T47D (cell line): ENCODE data around the gene RBPJ.

Experiments used
- DNase-seq, 2 experiments: peaks; one replicate each; pipeline versions ENCODE4 v3.0.0 to v3.0.0-alpha.2; 2011 to 2012; ENCODE audit warnings: low read depth in 1 of 2, low spot score in 1 of 2
- JUND ChIP-seq: IDR thresholded peaks from 2 replicates; pipeline ENCODE4 v1.6.1; 2012; ENCODE audit warnings: low read depth
- in situ Hi-C: cut with HindIII; loops from 2 replicates; pipeline ENCODE4 v1.10.0; 2016; ENCODE audit warnings: low sequenced_read_pairs, low pct_unique_long_range_greater_than_20kb

RBPJ gene

DNA sequence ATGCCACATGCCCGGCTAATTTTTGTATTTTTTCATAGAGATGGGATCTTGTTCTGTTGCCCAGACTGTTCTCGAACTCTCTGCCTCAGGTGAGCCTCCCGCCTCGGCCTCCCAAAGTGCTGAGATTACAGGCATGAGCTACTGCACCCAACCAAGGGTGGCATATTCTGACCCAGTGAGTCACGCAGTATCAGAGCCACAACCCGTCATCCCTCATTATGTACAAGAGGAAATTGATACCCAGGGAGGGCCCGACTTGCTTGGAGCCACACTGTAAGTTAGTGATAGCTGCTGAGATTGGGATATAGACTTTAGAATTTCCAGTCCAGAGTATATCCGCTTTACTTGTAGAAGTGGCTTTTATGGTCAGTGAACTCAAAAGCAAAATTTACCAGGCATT lies 154.9 kb downstream of the RBPJ start:
- in situ Hi-C loops, result no loop called here
- no peak for DNase-seq
- no peak for TF ChIP-seq JUND

DNA sequence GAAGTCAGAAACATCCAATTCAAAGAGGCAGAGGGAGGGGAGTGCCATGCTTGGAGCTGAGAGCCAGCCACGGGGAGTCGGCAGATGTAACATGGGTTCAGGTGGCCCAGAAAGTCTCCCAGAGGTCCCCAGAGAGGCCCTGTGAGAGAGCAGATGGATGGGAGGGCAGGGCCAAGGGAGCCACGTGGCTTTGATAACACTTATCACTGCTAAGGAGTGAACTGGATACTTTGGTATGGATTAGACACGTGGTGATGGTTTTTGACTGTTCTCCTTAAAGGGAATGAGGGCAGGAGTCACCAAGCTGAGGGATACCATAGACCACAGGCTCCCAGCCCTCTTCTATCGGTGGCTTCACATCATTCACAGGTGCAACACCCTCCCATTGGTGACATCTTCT lies 155.7 kb downstream of the RBPJ start:
- in situ Hi-C loops, result no loop called here

DNA sequence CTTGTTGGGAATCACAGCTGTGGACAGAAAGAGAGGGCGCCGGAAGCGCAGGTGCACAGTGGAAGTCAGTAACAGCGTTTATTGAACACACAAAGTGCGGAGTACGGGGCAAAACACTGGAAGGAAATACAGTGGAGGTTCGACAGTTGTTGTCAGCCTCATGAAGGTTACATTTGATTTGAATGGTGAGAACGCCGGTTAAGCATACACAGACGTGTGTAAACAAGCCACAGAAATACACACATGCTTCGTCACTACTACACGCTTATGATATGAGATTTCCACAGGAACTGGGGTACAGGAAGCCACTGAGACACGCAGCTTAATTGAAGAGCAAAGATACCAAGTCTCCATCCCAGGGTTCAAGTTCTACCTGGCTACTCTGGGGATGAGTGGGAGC lies 157.5 kb downstream of the RBPJ start:
- in situ Hi-C loops, result no loop called here
- TF ChIP-seq JUND, result no peak
- no peak for DNase-seq

More for the DNA sequence above, 155.7 kb downstream of the RBPJ start:
- no peak for TF ChIP-seq JUND
- DNase-seq, result no peak

DNA sequence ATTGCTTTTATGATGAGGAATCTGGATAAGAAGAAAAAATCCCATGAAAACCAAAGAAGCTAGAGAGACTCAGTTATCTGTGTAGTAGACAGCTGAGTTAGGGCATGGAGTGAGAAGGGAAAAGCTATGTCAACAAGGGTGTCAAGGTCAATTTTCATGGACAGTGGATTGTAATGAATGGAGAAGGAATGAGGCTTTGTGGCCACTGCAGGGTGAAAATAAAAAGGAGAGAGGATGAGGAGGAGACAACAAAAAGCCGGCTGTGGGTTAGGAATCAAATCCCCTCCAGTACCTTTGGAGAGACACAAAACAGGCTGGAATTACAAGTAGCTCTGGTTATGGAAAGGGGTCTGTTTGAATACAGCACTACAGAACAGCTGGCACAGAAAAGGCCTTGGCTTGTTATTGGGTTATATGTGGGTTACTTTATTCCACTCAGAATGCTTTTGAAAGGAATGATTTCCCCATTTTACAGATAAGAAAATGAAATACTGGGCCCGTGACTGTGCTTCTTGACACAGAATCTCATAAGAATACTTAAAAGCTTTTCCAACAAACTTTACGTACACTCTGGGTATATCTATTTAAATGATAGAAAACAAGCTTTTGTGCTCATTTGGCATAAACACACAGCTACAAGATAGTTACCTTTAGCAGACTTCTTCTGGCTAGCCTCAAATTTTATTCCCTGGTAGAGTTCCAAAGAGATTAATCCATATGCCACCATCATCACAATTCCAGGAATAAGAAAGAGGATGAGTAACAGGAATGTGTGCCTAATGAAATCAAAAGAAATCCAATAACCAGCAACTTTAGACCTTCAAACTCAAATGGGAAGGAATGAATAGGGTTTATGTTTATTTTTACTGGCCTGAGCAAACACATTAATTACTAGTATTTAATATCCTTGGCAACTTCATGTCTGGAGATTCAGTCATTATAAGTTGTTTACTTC lies 162.0 kb downstream of the RBPJ start:
- no peak for DNase-seq
- TF ChIP-seq JUND, result no peak
- in situ Hi-C loops, result no loop called here

DNA sequence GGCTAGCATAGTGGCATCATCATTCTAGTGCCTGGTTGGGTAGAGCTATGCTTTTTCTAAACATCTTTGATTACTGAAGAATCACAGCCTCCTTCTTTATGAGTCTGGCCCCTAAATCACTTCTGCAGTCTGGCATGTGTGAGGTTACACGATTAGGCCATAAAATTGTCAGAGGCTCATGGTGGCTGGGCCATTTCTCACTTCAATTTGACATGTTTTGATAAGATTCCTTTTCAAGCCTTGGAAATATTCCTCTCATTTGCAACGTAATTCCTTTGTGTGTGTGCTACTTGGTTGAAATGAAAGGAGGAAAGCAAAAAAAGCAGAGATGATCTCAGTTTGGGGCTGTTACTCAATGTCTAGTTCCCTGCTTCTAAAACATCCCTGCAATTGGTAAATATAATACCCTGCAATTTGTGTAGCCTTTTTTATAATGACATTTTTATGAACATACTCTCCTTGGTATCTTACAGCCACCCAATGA lies 163.3 kb downstream of the RBPJ start:
- in situ Hi-C loops, result no loop called here
- no peak for DNase-seq
- no peak for TF ChIP-seq JUND

DNA sequence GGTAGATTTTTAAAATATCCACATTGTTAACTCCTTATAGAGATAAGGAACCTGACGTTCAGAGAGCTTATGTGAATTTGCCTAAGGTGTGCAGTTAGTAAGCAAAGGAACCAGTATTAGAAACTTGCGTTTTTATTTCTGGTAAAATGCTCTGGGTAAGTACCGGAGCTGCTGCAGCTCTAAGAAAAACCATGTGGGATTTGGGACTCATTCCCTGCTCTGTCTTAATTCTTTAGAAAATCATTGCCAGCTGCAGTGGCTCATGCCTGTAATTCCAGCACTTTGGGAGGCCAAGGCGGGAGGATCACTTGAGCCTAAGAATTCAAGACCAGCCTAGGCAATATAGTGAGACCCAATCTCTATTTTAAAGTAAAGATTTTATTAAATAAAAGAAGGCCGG lies 163.7 kb downstream of the RBPJ start:
- in situ Hi-C loops, result no loop called here
- no peak for DNase-seq
- TF ChIP-seq JUND, result no peak
